Uterus (tissue), 2 donors: ENCODE data around the gene CHTOP.

Experiments
- POLR2A ChIP-seq, 2 donors: fragments of 450-650 bp; IDR thresholded peaks; one replicate each; pipeline ENCODE4 v1.6.1; 2016; ENCODE audit warnings: antibody characterized with exemption in 2 of 2, mild to moderate bottlenecking in 1 of 2, moderate library complexity in 1 of 2
- TF ChIP-seq, protein P1 (sequence below), 4 experiments: fragments of 200-600 bp in 2 of 4; fragments of 450-650 bp in 2 of 4; sonication (generic) in 2 of 4; IDR thresholded peaks; one replicate each; pipeline ENCODE4 v1.5.1; 2016 to 2019; ENCODE audit warnings: antibody characterized with exemption in 4 of 4, mild to moderate bottlenecking in 2 of 4, moderate library complexity in 1 of 4

DNA sequence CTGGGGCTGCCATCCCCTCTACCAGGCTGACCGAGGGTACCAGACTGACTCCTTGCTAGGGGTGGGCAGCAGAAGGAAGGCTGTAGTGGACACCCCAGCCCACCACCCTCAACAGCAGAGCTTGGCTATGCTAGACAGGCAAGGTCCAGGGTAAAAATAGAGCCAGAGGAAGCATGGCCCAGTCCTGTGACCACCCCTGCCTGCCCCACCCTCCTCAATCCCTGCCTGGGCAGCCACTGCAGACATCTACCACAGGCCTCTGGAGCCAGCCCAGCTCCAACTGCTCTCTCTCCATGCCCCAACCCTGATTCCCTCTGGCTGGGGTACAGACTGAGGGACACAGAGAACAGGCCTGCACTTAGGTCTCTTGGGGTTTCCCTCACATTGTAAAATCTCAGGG, 3.9 kb upstream of the CHTOP start:
- TF ChIP-seq, protein P1, sequence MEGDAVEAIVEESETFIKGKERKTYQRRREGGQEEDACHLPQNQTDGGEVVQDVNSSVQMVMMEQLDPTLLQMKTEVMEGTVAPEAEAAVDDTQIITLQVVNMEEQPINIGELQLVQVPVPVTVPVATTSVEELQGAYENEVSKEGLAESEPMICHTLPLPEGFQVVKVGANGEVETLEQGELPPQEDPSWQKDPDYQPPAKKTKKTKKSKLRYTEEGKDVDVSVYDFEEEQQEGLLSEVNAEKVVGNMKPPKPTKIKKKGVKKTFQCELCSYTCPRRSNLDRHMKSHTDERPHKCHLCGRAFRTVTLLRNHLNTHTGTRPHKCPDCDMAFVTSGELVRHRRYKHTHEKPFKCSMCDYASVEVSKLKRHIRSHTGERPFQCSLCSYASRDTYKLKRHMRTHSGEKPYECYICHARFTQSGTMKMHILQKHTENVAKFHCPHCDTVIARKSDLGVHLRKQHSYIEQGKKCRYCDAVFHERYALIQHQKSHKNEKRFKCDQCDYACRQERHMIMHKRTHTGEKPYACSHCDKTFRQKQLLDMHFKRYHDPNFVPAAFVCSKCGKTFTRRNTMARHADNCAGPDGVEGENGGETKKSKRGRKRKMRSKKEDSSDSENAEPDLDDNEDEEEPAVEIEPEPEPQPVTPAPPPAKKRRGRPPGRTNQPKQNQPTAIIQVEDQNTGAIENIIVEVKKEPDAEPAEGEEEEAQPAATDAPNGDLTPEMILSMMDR (IDR thresholded peaks at IDR 0.05): no peak
- TF ChIP-seq POLR2A (IDR thresholded peaks at IDR 0.05): no peak
